ENCODE measurements around the gene SGO2.

SGO2 gene

DNA sequence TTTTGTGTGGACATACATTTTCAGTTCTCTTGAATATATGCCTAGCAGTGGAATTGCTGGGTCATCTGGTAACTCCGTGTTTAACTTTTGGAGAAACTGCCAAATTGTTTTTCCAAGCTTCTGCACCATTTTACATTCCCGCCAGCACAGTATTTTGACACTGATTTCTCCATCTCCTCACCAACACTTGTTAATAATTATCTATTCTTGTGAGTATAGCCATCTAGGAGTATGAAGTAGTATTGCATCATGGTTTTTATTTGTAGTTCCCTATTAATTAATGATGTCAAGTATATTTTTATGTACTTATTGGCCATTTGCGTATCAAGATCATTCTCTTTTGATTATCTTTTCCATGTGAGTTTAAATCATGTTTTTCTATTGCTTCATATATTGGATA, 41.9 kb downstream of the SGO2 start:
- no peak for ATAC-seq
- no peak for TF ChIP-seq GLIS3 (CRISPR knock-in tag; IDR thresholded peaks at IDR 0.05)

DNA sequence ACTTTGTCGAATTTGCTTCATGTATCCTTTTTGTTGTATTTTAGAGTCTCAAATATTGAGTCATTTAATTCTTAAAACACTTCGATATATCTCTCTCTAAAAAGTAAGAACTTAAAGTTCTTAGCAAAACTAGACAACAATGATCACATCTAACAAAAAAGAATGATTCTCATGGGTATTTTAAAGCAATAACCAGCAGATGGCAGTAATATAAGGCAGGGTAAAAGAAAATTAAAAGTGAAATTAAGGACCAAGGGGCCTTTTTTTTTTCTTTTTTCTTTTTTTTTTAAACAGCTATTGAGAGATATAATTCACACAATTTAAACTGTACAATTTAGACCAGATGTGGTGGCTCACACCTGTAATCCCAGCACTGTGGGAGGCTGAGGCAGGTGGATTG, 50.0 kb downstream of the SGO2 start:
- no peak for TF ChIP-seq ISL1 (CRISPR knock-in tag; IDR thresholded peaks at IDR 0.05)
- TF ChIP-seq, protein P1, sequence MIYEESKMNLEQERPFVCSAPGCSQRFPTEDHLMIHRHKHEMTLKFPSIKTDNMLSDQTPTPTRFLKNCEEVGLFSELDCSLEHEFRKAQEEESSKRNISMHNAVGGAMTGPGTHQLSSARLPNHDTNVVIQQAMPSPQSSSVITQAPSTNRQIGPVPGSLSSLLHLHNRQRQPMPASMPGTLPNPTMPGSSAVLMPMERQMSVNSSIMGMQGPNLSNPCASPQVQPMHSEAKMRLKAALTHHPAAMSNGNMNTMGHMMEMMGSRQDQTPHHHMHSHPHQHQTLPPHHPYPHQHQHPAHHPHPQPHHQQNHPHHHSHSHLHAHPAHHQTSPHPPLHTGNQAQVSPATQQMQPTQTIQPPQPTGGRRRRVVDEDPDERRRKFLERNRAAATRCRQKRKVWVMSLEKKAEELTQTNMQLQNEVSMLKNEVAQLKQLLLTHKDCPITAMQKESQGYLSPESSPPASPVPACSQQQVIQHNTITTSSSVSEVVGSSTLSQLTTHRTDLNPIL (CRISPR knock-in tag; IDR thresholded peaks at IDR 0.05; ENCODE audit: low read depth): no peak
- no peak for TF ChIP-seq TCF4 (CRISPR knock-in tag; IDR thresholded peaks at IDR 0.05; ENCODE audit: borderline replicate concordance)
- TF ChIP-seq, protein P2, sequence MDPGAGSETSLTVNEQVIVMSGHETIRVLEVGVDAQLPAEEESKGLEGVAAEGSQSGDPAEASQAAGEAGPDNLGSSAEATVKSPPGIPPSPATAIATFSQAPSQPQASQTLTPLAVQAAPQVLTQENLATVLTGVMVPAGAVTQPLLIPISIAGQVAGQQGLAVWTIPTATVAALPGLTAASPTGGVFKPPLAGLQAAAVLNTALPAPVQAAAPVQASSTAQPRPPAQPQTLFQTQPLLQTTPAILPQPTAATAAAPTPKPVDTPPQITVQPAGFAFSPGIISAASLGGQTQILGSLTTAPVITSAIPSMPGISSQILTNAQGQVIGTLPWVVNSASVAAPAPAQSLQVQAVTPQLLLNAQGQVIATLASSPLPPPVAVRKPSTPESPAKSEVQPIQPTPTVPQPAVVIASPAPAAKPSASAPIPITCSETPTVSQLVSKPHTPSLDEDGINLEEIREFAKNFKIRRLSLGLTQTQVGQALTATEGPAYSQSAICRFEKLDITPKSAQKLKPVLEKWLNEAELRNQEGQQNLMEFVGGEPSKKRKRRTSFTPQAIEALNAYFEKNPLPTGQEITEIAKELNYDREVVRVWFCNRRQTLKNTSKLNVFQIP (CRISPR knock-in tag; IDR thresholded peaks at IDR 0.05; ENCODE audit: borderline replicate concordance, low read depth): no peak
- TF ChIP-seq ZC3H10 (CRISPR knock-in tag; IDR thresholded peaks at IDR 0.05): no peak
- TF ChIP-seq, protein P3, sequence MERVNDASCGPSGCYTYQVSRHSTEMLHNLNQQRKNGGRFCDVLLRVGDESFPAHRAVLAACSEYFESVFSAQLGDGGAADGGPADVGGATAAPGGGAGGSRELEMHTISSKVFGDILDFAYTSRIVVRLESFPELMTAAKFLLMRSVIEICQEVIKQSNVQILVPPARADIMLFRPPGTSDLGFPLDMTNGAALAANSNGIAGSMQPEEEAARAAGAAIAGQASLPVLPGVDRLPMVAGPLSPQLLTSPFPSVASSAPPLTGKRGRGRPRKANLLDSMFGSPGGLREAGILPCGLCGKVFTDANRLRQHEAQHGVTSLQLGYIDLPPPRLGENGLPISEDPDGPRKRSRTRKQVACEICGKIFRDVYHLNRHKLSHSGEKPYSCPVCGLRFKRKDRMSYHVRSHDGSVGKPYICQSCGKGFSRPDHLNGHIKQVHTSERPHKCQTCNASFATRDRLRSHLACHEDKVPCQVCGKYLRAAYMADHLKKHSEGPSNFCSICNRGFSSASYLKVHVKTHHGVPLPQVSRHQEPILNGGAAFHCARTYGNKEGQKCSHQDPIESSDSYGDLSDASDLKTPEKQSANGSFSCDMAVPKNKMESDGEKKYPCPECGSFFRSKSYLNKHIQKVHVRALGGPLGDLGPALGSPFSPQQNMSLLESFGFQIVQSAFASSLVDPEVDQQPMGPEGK (CRISPR knock-in tag; IDR thresholded peaks at IDR 0.05; ENCODE audit: borderline replicate concordance): no peak
- TF ChIP-seq, protein P4, sequence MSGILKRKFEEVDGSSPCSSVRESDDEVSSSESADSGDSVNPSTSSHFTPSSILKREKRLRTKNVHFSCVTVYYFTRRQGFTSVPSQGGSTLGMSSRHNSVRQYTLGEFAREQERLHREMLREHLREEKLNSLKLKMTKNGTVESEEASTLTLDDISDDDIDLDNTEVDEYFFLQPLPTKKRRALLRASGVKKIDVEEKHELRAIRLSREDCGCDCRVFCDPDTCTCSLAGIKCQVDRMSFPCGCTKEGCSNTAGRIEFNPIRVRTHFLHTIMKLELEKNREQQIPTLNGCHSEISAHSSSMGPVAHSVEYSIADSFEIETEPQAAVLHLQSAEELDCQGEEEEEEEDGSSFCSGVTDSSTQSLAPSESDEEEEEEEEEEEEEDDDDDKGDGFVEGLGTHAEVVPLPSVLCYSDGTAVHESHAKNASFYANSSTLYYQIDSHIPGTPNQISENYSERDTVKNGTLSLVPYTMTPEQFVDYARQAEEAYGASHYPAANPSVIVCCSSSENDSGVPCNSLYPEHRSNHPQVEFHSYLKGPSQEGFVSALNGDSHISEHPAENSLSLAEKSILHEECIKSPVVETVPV (CRISPR knock-in tag; IDR thresholded peaks at IDR 0.05): no peak
- ATAC-seq: no peak

DNA sequence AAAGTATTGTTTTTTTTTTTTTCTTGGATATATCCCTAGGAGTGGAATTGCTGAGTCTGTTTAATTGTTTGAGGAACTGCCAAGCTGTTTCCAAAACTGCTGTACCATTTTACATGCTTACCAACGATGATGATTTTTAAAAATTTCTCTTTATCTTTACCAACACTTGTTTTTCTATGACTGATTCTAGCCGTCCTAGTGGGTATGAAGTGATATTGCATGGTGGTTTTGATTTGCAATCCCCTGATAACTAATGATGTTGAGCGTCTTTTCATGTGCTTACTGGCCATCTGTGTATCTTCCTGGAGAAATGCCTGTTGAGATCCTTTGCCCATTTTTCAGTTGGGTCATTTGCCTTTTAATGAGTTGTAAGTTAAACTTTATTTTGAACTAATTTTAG, 51.0 kb downstream of the SGO2 start:
- TF ChIP-seq RARB (CRISPR knock-in tag; IDR thresholded peaks at IDR 0.05) (no peak), CSDC2 (CRISPR knock-in tag; IDR thresholded peaks at IDR 0.05) (no peak), OSR1 (CRISPR knock-in tag; IDR thresholded peaks at IDR 0.05) (no peak), ZFP3 (CRISPR knock-in tag; IDR thresholded peaks at IDR 0.05) (no peak), ZNF565 (CRISPR knock-in tag; conservative IDR thresholded peaks at IDR 0.05; ENCODE audit: low read depth) (no peak), ISL1 (CRISPR knock-in tag; IDR thresholded peaks at IDR 0.05) (no peak), ZC3H10 (CRISPR knock-in tag; IDR thresholded peaks at IDR 0.05) (no peak), TOX (CRISPR knock-in tag; IDR thresholded peaks at IDR 0.05; ENCODE audit: borderline replicate concordance) (no peak), PPARA (CRISPR knock-in tag; IDR thresholded peaks at IDR 0.05; ENCODE audit: borderline replicate concordance) (no peak), TCF4 (CRISPR knock-in tag; IDR thresholded peaks at IDR 0.05; ENCODE audit: borderline replicate concordance) (no peak), ZFP30 (CRISPR knock-in tag; IDR thresholded peaks at IDR 0.05) (no peak), GLIS3 (CRISPR knock-in tag; IDR thresholded peaks at IDR 0.05) (no peak), ESRRG (CRISPR knock-in tag; IDR thresholded peaks at IDR 0.05) (no peak), ZNF70 (CRISPR knock-in tag; IDR thresholded peaks at IDR 0.05) (no peak)
- TF ChIP-seq, protein P1 (CRISPR knock-in tag; IDR thresholded peaks at IDR 0.05; ENCODE audit: low read depth): no peak
- TF ChIP-seq, protein P3 (CRISPR knock-in tag; IDR thresholded peaks at IDR 0.05; ENCODE audit: borderline replicate concordance): no peak
- TF ChIP-seq, protein P5, sequence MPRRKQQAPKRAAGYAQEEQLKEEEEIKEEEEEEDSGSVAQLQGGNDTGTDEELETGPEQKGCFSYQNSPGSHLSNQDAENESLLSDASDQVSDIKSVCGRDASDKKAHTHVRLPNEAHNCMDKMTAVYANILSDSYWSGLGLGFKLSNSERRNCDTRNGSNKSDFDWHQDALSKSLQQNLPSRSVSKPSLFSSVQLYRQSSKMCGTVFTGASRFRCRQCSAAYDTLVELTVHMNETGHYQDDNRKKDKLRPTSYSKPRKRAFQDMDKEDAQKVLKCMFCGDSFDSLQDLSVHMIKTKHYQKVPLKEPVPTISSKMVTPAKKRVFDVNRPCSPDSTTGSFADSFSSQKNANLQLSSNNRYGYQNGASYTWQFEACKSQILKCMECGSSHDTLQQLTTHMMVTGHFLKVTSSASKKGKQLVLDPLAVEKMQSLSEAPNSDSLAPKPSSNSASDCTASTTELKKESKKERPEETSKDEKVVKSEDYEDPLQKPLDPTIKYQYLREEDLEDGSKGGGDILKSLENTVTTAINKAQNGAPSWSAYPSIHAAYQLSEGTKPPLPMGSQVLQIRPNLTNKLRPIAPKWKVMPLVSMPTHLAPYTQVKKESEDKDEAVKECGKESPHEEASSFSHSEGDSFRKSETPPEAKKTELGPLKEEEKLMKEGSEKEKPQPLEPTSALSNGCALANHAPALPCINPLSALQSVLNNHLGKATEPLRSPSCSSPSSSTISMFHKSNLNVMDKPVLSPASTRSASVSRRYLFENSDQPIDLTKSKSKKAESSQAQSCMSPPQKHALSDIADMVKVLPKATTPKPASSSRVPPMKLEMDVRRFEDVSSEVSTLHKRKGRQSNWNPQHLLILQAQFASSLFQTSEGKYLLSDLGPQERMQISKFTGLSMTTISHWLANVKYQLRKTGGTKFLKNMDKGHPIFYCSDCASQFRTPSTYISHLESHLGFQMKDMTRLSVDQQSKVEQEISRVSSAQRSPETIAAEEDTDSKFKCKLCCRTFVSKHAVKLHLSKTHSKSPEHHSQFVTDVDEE (CRISPR knock-in tag; IDR thresholded peaks at IDR 0.05): no peak
- TF ChIP-seq, protein P2 (CRISPR knock-in tag; IDR thresholded peaks at IDR 0.05; ENCODE audit: borderline replicate concordance, low read depth): no peak
- no peak for ATAC-seq

All from SK-N-SH treated with all-trans-retinoic acid at 6 μM for 48 hours (cell line).